ENCODE results near the gene CSPG5. TPM values are rescaled to one million over a fixed set of nuclear protein-coding genes. Genes with fewer than 3 reads are reported as not detected.

The CSPG5 gene
- total RNA-seq, 1 donor from 2014 or later: 1.7 TPM

DNA sequence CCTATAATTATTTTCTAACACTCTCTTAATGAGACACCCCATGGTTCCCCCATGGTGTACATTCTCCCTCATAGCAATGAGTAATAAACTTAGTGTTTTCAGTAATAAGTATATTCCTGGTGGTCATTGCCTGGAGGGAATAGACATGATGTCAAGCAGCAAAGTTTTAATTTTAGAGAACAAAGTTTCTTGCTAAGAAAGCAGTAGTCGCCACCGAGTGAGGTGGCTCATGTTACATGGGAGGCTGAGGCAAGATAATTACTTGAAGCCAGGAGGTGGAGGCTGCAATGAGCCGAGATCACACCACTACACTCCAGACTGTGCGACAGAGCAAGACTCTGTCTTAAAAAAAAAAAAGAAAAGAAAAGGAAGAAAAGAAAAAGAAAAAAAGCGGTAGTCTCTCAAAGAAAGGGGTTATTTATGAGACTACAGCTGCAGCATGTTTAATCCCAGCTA, 62.8 kb downstream of the CSPG5 start:
- Histone ChIP-seq H3K79me2 (ENCODE audit: low read depth) (peaks cover 22% of the 10 kb centered on the region), H3K27me3 (no peaks in the 10 kb centered on the region), H3K9ac (no peak overlapping the region), H3F3A (ENCODE audit: low read depth) (peaks cover 34% of the 10 kb centered on the region), H3K4me1 (peaks cover 10% of the 10 kb centered on the region), H3K27ac (no peak overlapping the region), H3K36me3 (peaks cover 1% of the 10 kb centered on the region), H4K20me1 (ENCODE audit: low read depth) (no peaks in the 10 kb centered on the region), H2AFZ (replicated peaks) (no peak overlapping the region), H3K9me3 (ENCODE audit: low read depth) (no peaks in the 10 kb centered on the region), H3K4me2 (no peak overlapping the region), H3K4me3 (no peak overlapping the region)
- H3K4me1 Mint-ChIP-seq: peaks cover 33% of the 10 kb centered on the region
- DNase-seq (ENCODE audit: low spot score): no peak
- H3K4me3 Mint-ChIP-seq: peak overlapping the region; percentile 75
- no peak for TF ChIP-seq EZH2phosphoT487 (IDR thresholded peaks at IDR 0.05)
- TF ChIP-seq, protein P1, sequence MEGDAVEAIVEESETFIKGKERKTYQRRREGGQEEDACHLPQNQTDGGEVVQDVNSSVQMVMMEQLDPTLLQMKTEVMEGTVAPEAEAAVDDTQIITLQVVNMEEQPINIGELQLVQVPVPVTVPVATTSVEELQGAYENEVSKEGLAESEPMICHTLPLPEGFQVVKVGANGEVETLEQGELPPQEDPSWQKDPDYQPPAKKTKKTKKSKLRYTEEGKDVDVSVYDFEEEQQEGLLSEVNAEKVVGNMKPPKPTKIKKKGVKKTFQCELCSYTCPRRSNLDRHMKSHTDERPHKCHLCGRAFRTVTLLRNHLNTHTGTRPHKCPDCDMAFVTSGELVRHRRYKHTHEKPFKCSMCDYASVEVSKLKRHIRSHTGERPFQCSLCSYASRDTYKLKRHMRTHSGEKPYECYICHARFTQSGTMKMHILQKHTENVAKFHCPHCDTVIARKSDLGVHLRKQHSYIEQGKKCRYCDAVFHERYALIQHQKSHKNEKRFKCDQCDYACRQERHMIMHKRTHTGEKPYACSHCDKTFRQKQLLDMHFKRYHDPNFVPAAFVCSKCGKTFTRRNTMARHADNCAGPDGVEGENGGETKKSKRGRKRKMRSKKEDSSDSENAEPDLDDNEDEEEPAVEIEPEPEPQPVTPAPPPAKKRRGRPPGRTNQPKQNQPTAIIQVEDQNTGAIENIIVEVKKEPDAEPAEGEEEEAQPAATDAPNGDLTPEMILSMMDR (IDR thresholded peaks at IDR 0.05): no peak
- TF ChIP-seq EZH2 (IDR thresholded peaks at IDR 0.05): no peak
- no peaks in the 10 kb centered on the region for H3K36me3 Mint-ChIP-seq
- H3K27ac Mint-ChIP-seq: peak overlapping the region; percentile 7
- H3K9me3 Mint-ChIP-seq: no peaks in the 10 kb centered on the region
- peaks cover 4% of the 10 kb centered on the region for H3K27me3 Mint-ChIP-seq (ENCODE audit: insufficient read depth, low read depth)

DNA sequence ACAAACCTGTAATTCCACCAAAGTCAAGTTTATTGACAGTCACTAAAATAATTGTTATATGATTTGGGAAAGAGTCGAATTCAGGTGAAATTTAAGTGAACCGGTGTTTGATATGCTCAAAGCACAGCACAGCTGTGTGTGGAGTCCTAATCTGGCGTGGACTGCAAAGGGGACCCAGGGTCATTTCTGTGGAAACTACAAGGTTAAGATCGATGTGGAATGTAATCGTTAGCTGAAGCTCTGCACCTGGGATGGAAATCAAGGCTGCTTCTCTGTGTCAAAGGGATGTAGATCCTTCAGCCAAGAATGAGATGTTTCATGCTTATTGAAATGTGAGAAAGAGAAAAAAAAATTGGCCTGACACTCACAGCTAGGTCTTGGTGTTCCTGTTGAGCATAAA, 63.6 kb downstream of the CSPG5 start:
- H3K4me2 ChIP-seq: no peak overlapping the region
- H4K20me1 ChIP-seq (ENCODE audit: low read depth): no peaks in the 10 kb centered on the region
- Mint-ChIP-seq H3K27me3 (ENCODE audit: insufficient read depth, low read depth) (peaks cover 4% of the 10 kb centered on the region), H3K4me1 (peaks cover 26% of the 10 kb centered on the region), H3K36me3 (no peaks in the 10 kb centered on the region), H3K4me3 (peak overlapping the region; percentile 75), H3K27ac (peak overlapping the region; percentile 70), H3K9me3 (no peaks in the 10 kb centered on the region)
- DNase-seq (ENCODE audit: low spot score): no peak
- H3K27ac ChIP-seq: no peak overlapping the region
- H3K9ac ChIP-seq: no peak overlapping the region
- H2AFZ ChIP-seq (replicated peaks): no peak overlapping the region
- H3K27me3 ChIP-seq: no peaks in the 10 kb centered on the region
- TF ChIP-seq EZH2phosphoT487 (IDR thresholded peaks at IDR 0.05) (no peak), EZH2 (IDR thresholded peaks at IDR 0.05) (no peak)
- TF ChIP-seq, protein P1 (IDR thresholded peaks at IDR 0.05): no peak
- peaks cover 26% of the 10 kb centered on the region for H3K79me2 ChIP-seq (ENCODE audit: low read depth)
- no peaks in the 10 kb centered on the region for H3K9me3 ChIP-seq (ENCODE audit: low read depth)
- peaks cover 5% of the 10 kb centered on the region for H3K4me1 ChIP-seq
- peaks cover 9% of the 10 kb centered on the region for H3K36me3 ChIP-seq
- peaks cover 28% of the 10 kb centered on the region for H3F3A ChIP-seq (ENCODE audit: low read depth)
- no peak overlapping the region for H3K4me3 ChIP-seq

DNA sequence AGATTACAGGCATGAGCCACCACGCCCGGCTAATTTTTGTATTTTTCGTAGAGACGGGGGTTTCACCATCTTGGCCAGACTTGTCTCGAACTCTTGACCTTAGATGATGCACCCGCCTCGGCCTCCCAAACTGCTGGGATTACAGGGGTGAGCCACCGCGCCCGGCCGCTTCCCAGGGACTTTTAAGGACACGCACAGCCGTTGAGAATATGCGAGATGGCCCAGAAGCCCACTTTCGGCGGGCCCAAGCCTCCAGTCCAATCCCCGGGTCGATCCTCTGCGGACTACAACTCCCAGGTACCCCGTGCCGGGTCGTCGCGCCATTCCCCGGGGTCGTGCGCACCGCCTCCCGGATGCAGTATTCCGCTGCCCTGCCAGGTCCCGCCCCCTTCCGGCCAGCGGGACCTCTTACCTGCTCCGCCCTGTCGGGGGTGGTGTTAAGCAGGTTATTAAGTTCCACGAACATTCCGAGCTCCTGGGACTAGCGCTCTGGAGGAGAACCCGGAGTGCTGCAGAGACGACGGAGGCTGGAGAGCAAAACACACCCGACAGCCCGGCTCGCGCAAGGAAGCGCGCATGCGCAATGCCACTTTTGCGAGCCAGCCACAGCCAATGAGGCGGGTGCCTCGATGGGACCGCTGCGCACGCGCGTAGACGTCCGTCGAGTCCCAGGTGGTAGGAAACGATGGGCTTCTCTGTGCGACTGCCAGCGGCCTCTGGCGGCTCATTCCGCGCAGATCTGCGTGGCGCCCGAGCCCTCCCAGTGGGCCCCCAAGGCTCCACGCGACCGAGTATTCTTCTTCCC, 65.3 kb downstream of the CSPG5 start, which contains the start of gene ELP6:
Gene ELP6 (minus strand): TSS at position 588 of the 805 bp plus-strand sequence. CDS start 122 bp downstream, at position 466.
- H3K79me2 ChIP-seq (ENCODE audit: low read depth): peaks cover 26% of the 10 kb centered on the region
- no peaks in the 10 kb centered on the region for H3K27me3 ChIP-seq
- H3K36me3 Mint-ChIP-seq: peaks cover 2% of the 10 kb centered on the region
- peak; percentile 98 for DNase-seq (ENCODE audit: low spot score)
- peaks cover 5% of the 10 kb centered on the region for H3K4me1 ChIP-seq
- peaks cover 26% of the 10 kb centered on the region for H3K4me1 Mint-ChIP-seq
- H3K9me3 ChIP-seq (ENCODE audit: low read depth): no peaks in the 10 kb centered on the region
- H3K4me3 ChIP-seq: peak within 1 kb of the TSS; percentile 72
- H3K9me3 Mint-ChIP-seq: no peaks in the 10 kb centered on the region
- H2AFZ ChIP-seq (replicated peaks): peak within 1 kb of the TSS; percentile 99
- peak within 1 kb of the TSS; percentile 85 for H3K27ac ChIP-seq
- H3K4me3 Mint-ChIP-seq: peak within 1 kb of the TSS; percentile 99
- peaks cover 12% of the 10 kb centered on the region for H3K36me3 ChIP-seq
- H3K27me3 Mint-ChIP-seq (ENCODE audit: insufficient read depth, low read depth): peaks cover 4% of the 10 kb centered on the region
- H3F3A ChIP-seq (ENCODE audit: low read depth): peaks cover 28% of the 10 kb centered on the region
- H3K9ac ChIP-seq: peak within 1 kb of the TSS; percentile 62
- peak within 1 kb of the TSS; percentile 95 for H3K27ac Mint-ChIP-seq
- no peaks in the 10 kb centered on the region for H4K20me1 ChIP-seq (ENCODE audit: low read depth)
- TF ChIP-seq, protein P1 (IDR thresholded peaks at IDR 0.05): peak; percentile 49
- TF ChIP-seq EZH2phosphoT487 (IDR thresholded peaks at IDR 0.05): no peak
- peak within 1 kb of the TSS; percentile 92 for H3K4me2 ChIP-seq
